ENCODE measurements around the gene IL2RA. TPM values are rescaled to one million over a fixed set of nuclear protein-coding genes. Genes with fewer than 3 reads are reported as not detected.

IL2RA gene
- total and polyA plus RNA-seq, 9 of the 15 experiments (the other 6 are each of a cell fraction or from before 2014, with no cell fraction given) = 0.95 TPM; not detected in 8

- no peak for TF ChIP-seq MGA (IDR thresholded peaks at IDR 0.05)
- no peak for TF ChIP-seq RBM17 (IDR thresholded peaks at IDR 0.05; ENCODE audit: borderline replicate concordance, low read depth, low read length)
Measured at GRCh38 chr10:6100370-6100769, 38.2 kb upstream of the IL2RA start (continued).
